ENCODE data around the gene CAVIN4.

The CAVIN4 gene

DNA sequence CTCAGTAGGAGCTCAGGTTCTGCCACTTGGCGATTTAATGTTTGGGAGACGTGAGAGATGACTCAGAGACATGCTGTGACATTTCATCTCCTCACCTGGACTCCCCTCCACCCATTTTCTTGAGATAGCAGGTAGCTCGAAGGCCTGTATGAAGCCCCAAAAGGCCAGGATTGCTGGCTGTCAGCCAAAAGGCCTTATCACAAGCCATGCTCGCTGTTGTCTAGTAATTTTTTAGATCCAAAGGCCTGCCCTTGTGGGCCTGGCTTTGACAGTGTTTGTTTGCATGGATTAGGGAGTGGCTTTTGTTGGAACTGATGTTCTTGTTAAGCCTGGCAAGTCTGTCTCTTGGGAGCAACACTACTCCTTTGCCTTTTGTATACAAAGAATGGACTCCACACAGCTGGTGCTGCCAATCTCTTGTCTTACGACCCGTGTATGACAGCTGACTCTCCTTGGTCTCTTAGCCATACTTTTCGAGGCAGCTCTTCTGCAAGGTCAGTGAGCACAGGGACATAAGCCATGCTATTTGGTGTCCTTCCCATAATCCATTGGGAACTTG is 22.7 kb downstream of the CAVIN4 start:
- Mint-ChIP-seq H3K9me3 (peaks cover 2% of the 10 kb centered on the region), H3K4me3 (no peak overlapping the region), H3K36me3 (no peaks in the 10 kb centered on the region), H3K27ac (no peak overlapping the region), H3K27me3 (peaks cover 4% of the 10 kb centered on the region), H3K4me1 (peaks cover 12% of the 10 kb centered on the region)
- DNase-seq (ENCODE audit: low spot score in 2 of 2) (no peak), ATAC-seq (ENCODE audit: low read depth) (no peak)

DNA sequence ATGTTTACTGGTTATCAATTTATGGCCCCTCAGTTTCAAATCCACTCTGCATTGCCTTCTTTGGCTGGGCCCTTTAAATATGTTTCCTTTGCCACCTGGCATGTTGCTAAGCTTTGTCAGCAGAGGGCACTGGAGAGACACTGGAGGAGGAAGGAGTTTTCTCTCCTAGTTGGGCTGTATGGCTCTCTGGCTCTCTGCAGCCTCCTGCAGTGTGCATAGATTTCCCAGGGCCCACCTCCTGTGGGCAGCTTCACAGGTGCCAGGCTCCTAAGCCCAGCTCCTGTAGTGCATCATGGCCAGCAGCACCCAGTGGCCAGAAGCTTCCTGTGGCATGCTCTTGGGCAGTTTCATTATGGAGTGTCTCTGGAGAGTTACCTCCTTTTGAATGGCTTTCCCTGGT is 23.3 kb downstream of the CAVIN4 start:
- no peak for ATAC-seq (ENCODE audit: low read depth)
- DNase-seq (ENCODE audit: low spot score in 2 of 2) = peak in 1 of 2 donors; percentile 14
- H3K4me3 Mint-ChIP-seq = peak overlapping the region; percentile 15
- H3K9me3 Mint-ChIP-seq = peaks cover 2% of the 10 kb centered on the region
- H3K36me3 Mint-ChIP-seq = no peaks in the 10 kb centered on the region
- peaks cover 12% of the 10 kb centered on the region for H3K4me1 Mint-ChIP-seq
- H3K27ac Mint-ChIP-seq = no peak overlapping the region
- H3K27me3 Mint-ChIP-seq = peaks cover 4% of the 10 kb centered on the region

DNA sequence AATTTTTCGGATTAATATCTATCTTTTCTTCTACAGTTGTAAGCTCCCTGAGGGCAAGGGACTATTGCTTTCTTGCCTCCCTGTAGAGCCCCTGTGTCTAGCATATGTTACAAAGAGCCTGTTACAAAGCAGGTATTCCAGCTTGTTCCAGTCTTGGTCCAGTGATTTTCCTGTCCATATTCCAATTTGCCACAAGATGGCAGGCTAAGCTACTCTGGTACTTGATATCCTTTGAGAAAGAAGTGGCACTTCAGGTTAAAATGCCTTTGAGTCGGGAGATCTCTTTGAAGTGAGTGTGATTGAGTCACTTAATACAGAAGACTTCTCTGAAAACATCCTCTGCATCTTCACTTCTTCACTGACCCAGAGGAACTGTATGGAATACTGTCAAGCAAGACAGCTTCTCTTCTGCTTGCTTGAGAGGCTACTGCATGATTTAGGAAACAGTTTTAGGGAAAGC is 24.5 kb downstream of the CAVIN4 start:
- H3K4me3 Mint-ChIP-seq = no peak overlapping the region
- H3K36me3 Mint-ChIP-seq = no peaks in the 10 kb centered on the region
- peaks cover 10% of the 10 kb centered on the region for H3K4me1 Mint-ChIP-seq
- H3K27ac Mint-ChIP-seq = no peak overlapping the region
- no peak for ATAC-seq (ENCODE audit: low read depth)
- H3K9me3 Mint-ChIP-seq = peaks cover 2% of the 10 kb centered on the region
- peaks cover 4% of the 10 kb centered on the region for H3K27me3 Mint-ChIP-seq
- no peak for DNase-seq (ENCODE audit: low spot score in 2 of 2)

DNA sequence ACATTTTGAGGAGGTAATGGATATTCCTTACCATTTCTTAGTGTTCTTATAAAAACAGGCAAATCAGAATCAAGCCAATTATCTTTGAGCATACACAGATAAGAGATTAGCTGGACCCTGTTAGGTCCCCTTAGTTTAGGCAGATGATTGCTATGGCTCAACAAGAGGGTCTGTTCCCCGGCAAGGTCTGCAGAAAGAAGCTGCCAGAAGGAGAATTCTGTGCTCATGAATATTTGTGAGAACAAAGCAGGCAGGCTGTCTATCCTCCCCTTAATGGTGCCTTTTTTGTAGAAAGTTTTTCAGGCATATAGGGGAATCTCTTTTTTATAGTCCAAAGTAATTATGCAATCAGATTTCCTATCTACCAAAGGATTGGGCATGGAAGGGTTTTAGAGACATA is 27.5 kb downstream of the CAVIN4 start:
- no peaks in the 10 kb centered on the region for H3K4me1 Mint-ChIP-seq
- peaks cover 4% of the 10 kb centered on the region for H3K27me3 Mint-ChIP-seq
- ATAC-seq (ENCODE audit: low read depth) = no peak
- H3K9me3 Mint-ChIP-seq = peaks cover 2% of the 10 kb centered on the region
- no peak overlapping the region for H3K4me3 Mint-ChIP-seq
- DNase-seq (ENCODE audit: low spot score in 2 of 2) = no peak
- H3K36me3 Mint-ChIP-seq = no peaks in the 10 kb centered on the region
- no peak overlapping the region for H3K27ac Mint-ChIP-seq

DNA sequence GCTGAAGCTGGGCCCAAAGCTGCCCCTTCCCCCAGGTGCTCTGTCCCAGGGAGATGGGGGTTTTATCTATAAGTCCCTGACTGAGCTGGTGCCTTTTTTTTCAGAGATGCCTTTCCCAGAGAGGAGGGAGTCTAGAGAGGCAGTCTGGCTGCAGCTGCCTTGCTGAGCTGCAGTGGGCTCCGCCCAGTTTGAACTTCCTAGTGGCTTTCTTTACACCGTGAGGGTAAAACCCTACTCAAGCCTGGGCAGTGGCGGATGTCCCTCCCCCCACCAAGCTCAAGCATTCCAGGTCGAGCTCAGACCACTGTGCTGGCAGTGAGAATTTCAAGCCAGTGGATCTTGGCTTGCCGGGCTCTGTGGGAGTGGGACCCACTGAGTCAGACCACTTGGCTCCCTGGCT is 41.3 kb downstream of the CAVIN4 start:
- DNase-seq (ENCODE audit: low spot score in 2 of 2) = no peak
- no peak for ATAC-seq (ENCODE audit: low read depth)
- no peaks in the 10 kb centered on the region for H3K4me1 Mint-ChIP-seq
- H3K36me3 Mint-ChIP-seq = peaks cover 2% of the 10 kb centered on the region
- peaks cover 11% of the 10 kb centered on the region for H3K9me3 Mint-ChIP-seq
- peaks cover 2% of the 10 kb centered on the region for H3K27me3 Mint-ChIP-seq
- no peak overlapping the region for H3K4me3 Mint-ChIP-seq
- no peak overlapping the region for H3K27ac Mint-ChIP-seq

DNA sequence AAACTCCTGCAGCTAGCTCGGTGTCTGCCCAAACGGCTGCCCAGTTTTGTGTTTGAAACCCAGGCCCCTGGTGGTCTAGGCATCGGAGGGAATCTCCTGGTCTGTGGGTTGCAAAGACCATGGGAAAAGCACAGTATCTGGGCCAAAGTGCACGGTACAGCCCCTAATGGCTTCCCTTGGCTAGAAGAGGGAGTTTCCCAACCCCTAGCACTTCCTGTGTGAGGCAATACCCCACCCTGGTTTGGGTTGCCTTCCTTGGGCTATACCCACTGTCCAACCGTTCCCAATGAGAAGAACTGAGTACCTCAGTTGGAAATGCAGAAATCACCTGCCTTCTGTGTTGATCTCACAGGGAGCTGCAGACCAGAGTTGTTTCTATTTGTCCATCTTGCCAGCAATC is 41.8 kb downstream of the CAVIN4 start:
- ATAC-seq (ENCODE audit: low read depth) (no peak), DNase-seq (ENCODE audit: low spot score in 2 of 2) (no peak)
- Mint-ChIP-seq H3K4me1 (no peaks in the 10 kb centered on the region), H3K27me3 (peaks cover 2% of the 10 kb centered on the region), H3K36me3 (peaks cover 2% of the 10 kb centered on the region), H3K27ac (no peak overlapping the region), H3K9me3 (peaks cover 11% of the 10 kb centered on the region), H3K4me3 (no peak overlapping the region)

DNA sequence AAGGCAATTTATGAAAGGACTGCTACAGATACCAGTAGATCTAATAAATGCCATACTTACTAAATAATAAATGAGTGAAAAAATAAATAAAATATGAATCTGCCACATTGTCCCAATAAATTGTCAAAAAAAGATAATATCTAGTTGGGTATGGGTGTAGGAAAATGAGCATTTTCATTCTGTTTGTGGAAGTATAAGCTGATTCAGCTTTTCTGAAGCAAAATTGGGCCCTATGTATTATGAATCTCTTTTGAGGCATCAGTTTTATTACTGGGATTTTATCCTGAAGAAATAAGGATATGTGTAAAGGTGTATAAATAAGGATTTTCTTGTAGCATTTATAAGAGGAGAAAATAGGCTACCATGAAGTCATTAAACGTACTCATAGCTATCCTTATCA is 46.1 kb downstream of the CAVIN4 start:
- Mint-ChIP-seq H3K4me1 (no peaks in the 10 kb centered on the region), H3K27me3 (no peaks in the 10 kb centered on the region)

DNA sequence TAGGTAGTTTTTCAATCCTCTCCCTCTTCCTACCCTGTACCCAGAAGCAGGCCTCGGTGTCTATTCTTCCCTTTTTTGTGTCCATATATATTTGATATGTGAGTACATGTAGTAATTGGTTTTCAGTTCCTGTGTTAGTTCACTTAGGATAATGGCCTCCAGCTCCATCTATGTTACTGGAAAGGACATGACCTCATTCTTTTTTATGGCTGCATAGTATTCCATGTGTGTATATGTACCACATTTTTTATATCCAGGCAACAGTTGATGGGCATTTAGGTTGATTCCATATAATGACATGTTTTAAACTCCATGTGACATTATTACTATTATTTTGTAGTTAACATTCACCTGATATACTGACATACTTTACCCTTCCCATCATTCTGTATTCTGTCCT is 49.1 kb downstream of the CAVIN4 start:
- H3K27ac Mint-ChIP-seq = no peak overlapping the region
- peaks cover 3% of the 10 kb centered on the region for H3K36me3 Mint-ChIP-seq
- peaks cover 4% of the 10 kb centered on the region for H3K9me3 Mint-ChIP-seq
- no peak overlapping the region for H3K4me3 Mint-ChIP-seq
- DNase-seq (ENCODE audit: low spot score in 2 of 2) (no peak), ATAC-seq (ENCODE audit: low read depth) (no peak)
- H3K27me3 Mint-ChIP-seq = peaks cover 2% of the 10 kb centered on the region
- no peaks in the 10 kb centered on the region for H3K4me1 Mint-ChIP-seq

More for the DNA sequence above, 46.1 kb downstream of the CAVIN4 start:
- DNase-seq (ENCODE audit: low spot score in 2 of 2) (no peak), ATAC-seq (ENCODE audit: low read depth) (no peak)
- H3K27ac Mint-ChIP-seq = no peak overlapping the region
- peaks cover 4% of the 10 kb centered on the region for H3K9me3 Mint-ChIP-seq
- no peak overlapping the region for H3K4me3 Mint-ChIP-seq
- H3K36me3 Mint-ChIP-seq = peaks cover 3% of the 10 kb centered on the region

DNA sequence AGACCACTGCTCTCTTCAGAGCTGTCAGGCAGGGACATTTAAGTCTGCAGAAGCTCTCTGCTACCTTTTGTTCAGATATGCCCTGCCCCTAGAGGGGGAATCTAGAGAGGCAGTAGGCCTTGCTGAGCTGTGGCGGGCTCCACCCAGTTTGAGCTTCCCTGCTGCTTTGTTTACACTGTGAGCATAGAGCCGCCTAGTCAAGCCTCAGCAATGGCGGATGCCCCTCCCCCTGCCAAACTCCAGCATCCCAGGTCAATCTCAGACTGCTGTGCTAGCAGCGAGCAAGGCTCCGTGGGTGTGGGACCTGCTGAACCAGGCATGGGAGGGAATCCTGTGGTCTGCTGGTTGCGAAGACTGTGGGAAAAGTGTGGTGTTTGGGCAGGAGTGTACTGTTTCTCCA is 59.9 kb downstream of the CAVIN4 start:
- no peak overlapping the region for H3K4me3 Mint-ChIP-seq
- H3K4me1 Mint-ChIP-seq = no peaks in the 10 kb centered on the region
- peaks cover 5% of the 10 kb centered on the region for H3K9me3 Mint-ChIP-seq
- DNase-seq (ENCODE audit: low spot score in 2 of 2) = no peak
- no peak overlapping the region for H3K27ac Mint-ChIP-seq
- H3K27me3 Mint-ChIP-seq = peaks cover 7% of the 10 kb centered on the region
- H3K36me3 Mint-ChIP-seq = peaks cover 1% of the 10 kb centered on the region
- ATAC-seq (ENCODE audit: low read depth) = no peak

Data from memory B cell (primary cell).